Astrocyte (in vitro differentiated cells and primary cell): Measurements from ENCODE around the gene PYROXD2. TPM values are rescaled to one million over a fixed set of nuclear protein-coding genes. Genes with fewer than 3 reads are reported as not detected.

Source experiments
- microRNA-seq: library from miRNA; unstranded; fragments of <30 nt; microRNA quantifications from one replicate; pipeline ENCODE4 v1.2.0, GENCODE V29; 2020
- total RNA-seq: library from RNA; stranded (reverse); gene quantifications from 2 replicates; pipeline ENCODE4 v1.2.1, GENCODE V29; 2021

PYROXD2 gene
- total RNA-seq, 1 donor from 2014 or later = 4.5 TPM

Small RNA genes within 50 kb of the gene (microRNA-seq; reads per million reads assigned to microRNA genes)
- gene MIR1287 (180 reads per million, percentile 70 among the genes with 10 or more reads in this experiment), gene MIR4685 (2.5 reads per million)

Other genes starting within 250 kb of the PYROXD2 start
- gene LOXL4, start 147.0 kb downstream of the PYROXD2 start, total RNA-seq = 26.6 and 41.2 TPM in 2 replicates
- 29.0 and 34.7 TPM in 2 replicates for gene HPS1, start 31.8 kb upstream of the PYROXD2 start, total RNA-seq